Suprapubic skin (tissue), 4 donors: ENCODE data around the gene RBP2.

Experiments used
- POLR2A ChIP-seq, 2 donors: fragments of 450-650 bp; IDR thresholded peaks; one replicate each; pipeline ENCODE4 v1.6.1; 2017; ENCODE audit warnings: antibody characterized with exemption in 2 of 2, mild to moderate bottlenecking in 2 of 2, moderate library complexity in 2 of 2
- POLR2AphosphoS5 ChIP-seq, 3 donors: sonication (generic); formaldehyde crosslinking; IDR thresholded peaks; one replicate each; pipeline ENCODE4 v1.6.1; 2017; ENCODE audit warnings: antibody characterized with exemption in 3 of 3
- TF ChIP-seq, protein P1 (sequence below), 2 donors: fragments of 200-600 bp in 1 of 2; fragments of 450-650 bp in 1 of 2; sonication (generic) in 1 of 2; IDR thresholded peaks; one replicate each; pipeline ENCODE4 v1.5.1; 2016 to 2019; ENCODE audit warnings: antibody characterized with exemption in 2 of 2, mild to moderate bottlenecking in 1 of 2, moderate library complexity in 1 of 2

GRCh38 chr3:139524841-139525636 is 48.7 kb upstream of the RBP2 start:
- TF ChIP-seq POLR2A (IDR thresholded peaks at IDR 0.05) = no peak
- no peak for TF ChIP-seq POLR2AphosphoS5 (IDR thresholded peaks at IDR 0.05)
- TF ChIP-seq, protein P1, sequence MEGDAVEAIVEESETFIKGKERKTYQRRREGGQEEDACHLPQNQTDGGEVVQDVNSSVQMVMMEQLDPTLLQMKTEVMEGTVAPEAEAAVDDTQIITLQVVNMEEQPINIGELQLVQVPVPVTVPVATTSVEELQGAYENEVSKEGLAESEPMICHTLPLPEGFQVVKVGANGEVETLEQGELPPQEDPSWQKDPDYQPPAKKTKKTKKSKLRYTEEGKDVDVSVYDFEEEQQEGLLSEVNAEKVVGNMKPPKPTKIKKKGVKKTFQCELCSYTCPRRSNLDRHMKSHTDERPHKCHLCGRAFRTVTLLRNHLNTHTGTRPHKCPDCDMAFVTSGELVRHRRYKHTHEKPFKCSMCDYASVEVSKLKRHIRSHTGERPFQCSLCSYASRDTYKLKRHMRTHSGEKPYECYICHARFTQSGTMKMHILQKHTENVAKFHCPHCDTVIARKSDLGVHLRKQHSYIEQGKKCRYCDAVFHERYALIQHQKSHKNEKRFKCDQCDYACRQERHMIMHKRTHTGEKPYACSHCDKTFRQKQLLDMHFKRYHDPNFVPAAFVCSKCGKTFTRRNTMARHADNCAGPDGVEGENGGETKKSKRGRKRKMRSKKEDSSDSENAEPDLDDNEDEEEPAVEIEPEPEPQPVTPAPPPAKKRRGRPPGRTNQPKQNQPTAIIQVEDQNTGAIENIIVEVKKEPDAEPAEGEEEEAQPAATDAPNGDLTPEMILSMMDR (IDR thresholded peaks at IDR 0.05) = no peak
